Measurements from ENCODE around the gene TIE1. TPM values are rescaled to one million over a fixed set of nuclear protein-coding genes. Genes with fewer than 3 reads are reported as not detected.
A peak's percentile ranks its signal among the peaks of the same experiment; 100 is the strongest.

The TIE1 gene
- polyA plus RNA-seq, 2 donors, result 4.2 to 4.7 TPM

DNA sequence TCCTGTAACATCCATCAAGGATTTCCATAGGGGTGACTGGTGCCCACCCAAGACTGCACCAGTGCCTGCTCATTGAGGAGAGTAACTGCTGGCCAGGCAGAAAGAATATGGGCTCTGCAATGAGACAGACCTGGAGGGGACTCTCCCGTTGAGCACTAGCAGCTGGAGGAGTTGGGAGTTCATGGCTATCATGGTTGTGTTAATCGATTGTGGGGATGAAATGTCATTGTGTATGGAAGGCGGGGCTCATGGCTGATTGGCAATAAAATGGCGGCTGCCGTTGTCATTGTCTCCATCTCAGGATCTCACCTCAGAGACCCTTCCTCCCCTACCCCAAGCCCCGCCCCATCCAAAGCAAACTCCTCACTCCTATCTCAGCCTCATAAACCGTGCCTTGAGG lies 27.1 kb upstream of the TIE1 start:
- no peaks in the 10 kb centered on the region for H3K27me3 ChIP-seq (ENCODE audit: control insufficient read depth in 1 of 2, insufficient read depth in 2 of 2, low read length in 2 of 2)
- peaks cover 5 to 19% of the 10 kb centered on the region in 2 donors for H3K4me1 ChIP-seq (ENCODE audit: control insufficient read depth in 2 of 2, insufficient read depth in 2 of 2, low read length in 1 of 2)
- H3K4me3 ChIP-seq (ENCODE audit: low read depth in 1 of 2, low read length in 2 of 2), result no peak overlapping the region
- peak overlapping the region; percentile 21 to 81 for H3K27ac ChIP-seq (ENCODE audit: low read depth in 2 of 2, low read length in 1 of 2)
- H3K36me3 ChIP-seq (ENCODE audit: control insufficient read depth in 2 of 2, insufficient read depth in 2 of 2, low read length in 1 of 2), result no peaks in the 10 kb centered on the region
- WGBS, 2 donors, result 93 to 94% methylated on average over 7 of the region's 7 CpGs
- no peaks in the 10 kb centered on the region for H3K9me3 ChIP-seq (ENCODE audit: control insufficient read depth in 2 of 2, insufficient read depth in 1 of 2, low read depth in 1 of 2, low read length in 1 of 2)

DNA sequence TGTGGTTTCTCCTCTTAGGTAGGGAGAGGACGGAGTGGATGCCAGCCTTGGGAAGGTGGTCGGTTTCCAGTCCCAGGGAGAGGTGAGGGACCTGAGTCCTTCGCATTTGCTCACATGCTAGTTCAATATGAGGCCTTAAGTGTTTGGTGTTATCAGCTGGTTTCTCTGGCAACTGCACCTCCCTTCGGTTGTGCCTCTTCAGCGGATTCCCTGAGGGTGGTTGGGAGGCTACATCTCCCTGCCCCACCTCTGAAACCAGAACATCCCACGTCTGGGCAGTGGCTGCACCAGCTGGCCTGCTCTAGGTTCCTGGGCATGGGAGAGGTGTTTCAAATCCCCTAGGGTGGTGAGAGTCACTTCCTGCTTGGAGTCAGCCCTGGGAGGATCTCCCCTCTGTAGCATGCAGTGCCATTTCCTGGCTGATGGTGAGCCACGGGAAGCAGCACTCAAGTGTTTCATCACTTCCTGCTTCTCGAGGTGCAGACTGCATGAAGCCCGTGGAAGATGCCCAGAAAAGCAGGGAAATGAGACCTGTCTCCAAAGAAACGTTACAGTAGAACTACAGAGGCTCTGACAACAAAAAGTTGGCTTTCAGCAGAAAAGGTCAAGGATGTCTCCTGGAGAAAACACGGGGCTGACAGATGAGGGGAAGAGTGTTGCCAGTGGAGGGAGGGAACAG lies 26.5 kb upstream of the TIE1 start:
- no peaks in the 10 kb centered on the region for H3K27me3 ChIP-seq (ENCODE audit: control insufficient read depth in 1 of 2, insufficient read depth in 2 of 2, low read length in 2 of 2)
- H3K4me3 ChIP-seq (ENCODE audit: low read depth in 1 of 2, low read length in 2 of 2), result no peak overlapping the region
- WGBS, 2 donors, result 44 to 49% methylated on average over 11 of the region's 11 CpGs
- peaks cover 5 to 19% of the 10 kb centered on the region in 2 donors for H3K4me1 ChIP-seq (ENCODE audit: control insufficient read depth in 2 of 2, insufficient read depth in 2 of 2, low read length in 1 of 2)
- no peaks in the 10 kb centered on the region for H3K9me3 ChIP-seq (ENCODE audit: control insufficient read depth in 2 of 2, insufficient read depth in 1 of 2, low read depth in 1 of 2, low read length in 1 of 2)
- H3K36me3 ChIP-seq (ENCODE audit: control insufficient read depth in 2 of 2, insufficient read depth in 2 of 2, low read length in 1 of 2), result no peaks in the 10 kb centered on the region
- peak overlapping the region; percentile 21 to 81 for H3K27ac ChIP-seq (ENCODE audit: low read depth in 2 of 2, low read length in 1 of 2)

DNA sequence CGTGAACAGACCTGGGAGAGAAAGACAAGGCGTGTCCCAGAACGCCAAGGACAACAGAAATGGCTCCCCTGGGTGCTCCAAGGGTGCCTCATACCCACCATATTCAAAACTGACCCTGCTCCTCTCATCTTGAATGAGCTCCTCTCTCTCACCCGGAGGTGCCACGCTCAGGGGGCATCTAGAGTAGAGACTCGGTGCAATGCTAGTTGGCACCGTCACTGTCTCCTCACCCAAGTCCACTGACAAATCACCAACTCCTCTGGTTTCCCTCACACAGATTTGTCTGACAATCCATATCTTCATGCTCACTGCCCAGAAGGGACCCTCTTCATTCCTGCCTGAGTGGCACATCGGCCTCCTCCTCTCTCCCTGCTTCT lies 26.0 kb upstream of the TIE1 start:
- Histone ChIP-seq H3K27me3 (ENCODE audit: control insufficient read depth in 1 of 2, insufficient read depth in 2 of 2, low read length in 2 of 2) (no peaks in the 10 kb centered on the region), H3K4me1 (ENCODE audit: control insufficient read depth in 2 of 2, insufficient read depth in 2 of 2, low read length in 1 of 2) (peaks cover 5 to 19% of the 10 kb centered on the region in 2 donors), H3K9me3 (ENCODE audit: control insufficient read depth in 2 of 2, insufficient read depth in 1 of 2, low read depth in 1 of 2, low read length in 1 of 2) (no peaks in the 10 kb centered on the region), H3K36me3 (ENCODE audit: control insufficient read depth in 2 of 2, insufficient read depth in 2 of 2, low read length in 1 of 2) (no peaks in the 10 kb centered on the region), H3K4me3 (ENCODE audit: low read depth in 1 of 2, low read length in 2 of 2) (no peak overlapping the region), H3K27ac (ENCODE audit: low read depth in 2 of 2, low read length in 1 of 2) (peak overlapping the region in 1 of 2 donors; percentile 81)
- WGBS, 2 donors, result 75 to 88% methylated on average over 8 of the region's 8 CpGs

DNA sequence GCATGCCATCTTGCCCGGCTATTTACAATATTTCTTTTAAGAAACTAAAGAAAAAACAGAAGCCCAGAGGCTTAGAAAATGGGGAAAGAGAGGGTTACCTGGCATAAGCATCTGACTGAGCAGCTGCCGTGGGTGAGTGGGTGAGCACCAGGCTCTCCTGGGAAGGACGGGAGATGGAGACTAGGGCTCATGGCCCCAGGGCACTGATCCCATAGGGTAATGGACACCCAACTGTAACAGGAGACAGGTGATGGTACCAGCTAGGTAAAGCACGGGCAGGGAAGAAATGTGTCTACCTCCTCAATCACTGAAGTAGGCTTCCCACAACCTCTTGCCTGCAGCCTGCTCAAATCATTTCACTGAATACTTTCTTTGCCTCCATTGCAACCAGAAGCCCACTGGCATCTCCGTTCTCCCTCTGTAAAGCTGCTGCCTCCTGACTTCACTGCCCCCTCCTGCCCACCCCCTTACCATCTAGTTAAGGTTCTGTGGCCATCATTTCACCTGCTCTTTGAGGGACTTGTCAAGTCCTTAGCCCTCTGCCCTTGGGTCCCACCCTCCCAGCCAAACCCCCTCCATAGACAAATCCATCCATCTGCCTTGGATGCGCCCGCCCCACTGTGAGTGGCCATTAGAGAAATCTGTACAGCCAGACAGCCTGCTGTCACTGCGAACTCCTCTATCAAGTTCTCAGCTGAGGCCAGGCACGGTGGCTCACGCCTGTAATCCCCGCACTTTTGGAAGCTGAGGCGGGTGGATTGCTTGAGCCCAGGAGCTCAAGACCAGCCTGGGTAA lies 24.8 kb upstream of the TIE1 start:
- WGBS, 2 donors, result 75 to 77% methylated on average over 12 of the region's 12 CpGs
- Histone ChIP-seq H3K36me3 (ENCODE audit: control insufficient read depth in 2 of 2, insufficient read depth in 2 of 2, low read length in 1 of 2) (no peaks in the 10 kb centered on the region), H3K27me3 (ENCODE audit: control insufficient read depth in 1 of 2, insufficient read depth in 2 of 2, low read length in 2 of 2) (no peaks in the 10 kb centered on the region), H3K9me3 (ENCODE audit: control insufficient read depth in 2 of 2, insufficient read depth in 1 of 2, low read depth in 1 of 2, low read length in 1 of 2) (no peaks in the 10 kb centered on the region), H3K27ac (ENCODE audit: low read depth in 2 of 2, low read length in 1 of 2) (no peak overlapping the region), H3K4me3 (ENCODE audit: low read depth in 1 of 2, low read length in 2 of 2) (no peak overlapping the region), H3K4me1 (ENCODE audit: control insufficient read depth in 2 of 2, insufficient read depth in 2 of 2, low read length in 1 of 2) (peaks cover 2 to 15% of the 10 kb centered on the region in 2 donors)

DNA sequence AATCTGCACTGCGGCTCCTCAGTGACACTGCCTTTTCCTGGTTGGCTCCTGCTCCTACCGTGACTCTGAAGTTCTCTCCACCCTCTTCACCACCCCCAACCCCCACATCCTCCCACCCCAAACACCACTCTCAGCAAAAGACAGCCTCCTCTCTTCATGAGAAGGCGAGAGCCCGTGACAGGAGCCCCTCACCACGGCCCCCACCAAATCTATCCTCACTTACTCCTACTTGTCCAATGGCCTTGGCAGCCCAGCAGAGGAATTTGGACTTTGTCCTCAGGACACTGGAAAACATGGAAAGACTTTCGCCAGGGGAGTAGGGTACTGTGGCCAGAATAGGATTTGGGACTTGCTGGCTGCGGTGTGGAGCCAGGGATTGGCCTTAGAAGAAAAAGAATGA lies 24.1 kb upstream of the TIE1 start:
- Histone ChIP-seq H3K9me3 (ENCODE audit: control insufficient read depth in 2 of 2, insufficient read depth in 1 of 2, low read depth in 1 of 2, low read length in 1 of 2) (no peaks in the 10 kb centered on the region), H3K4me3 (ENCODE audit: low read depth in 1 of 2, low read length in 2 of 2) (no peak overlapping the region), H3K27me3 (ENCODE audit: control insufficient read depth in 1 of 2, insufficient read depth in 2 of 2, low read length in 2 of 2) (no peaks in the 10 kb centered on the region), H3K4me1 (ENCODE audit: control insufficient read depth in 2 of 2, insufficient read depth in 2 of 2, low read length in 1 of 2) (peaks cover 0 to 12% of the 10 kb centered on the region in 2 donors), H3K27ac (ENCODE audit: low read depth in 2 of 2, low read length in 1 of 2) (no peak overlapping the region), H3K36me3 (ENCODE audit: control insufficient read depth in 2 of 2, insufficient read depth in 2 of 2, low read length in 1 of 2) (no peaks in the 10 kb centered on the region)
- 55 to 57% methylated on average over 7 of the region's 7 CpGs for WGBS, 2 donors

DNA sequence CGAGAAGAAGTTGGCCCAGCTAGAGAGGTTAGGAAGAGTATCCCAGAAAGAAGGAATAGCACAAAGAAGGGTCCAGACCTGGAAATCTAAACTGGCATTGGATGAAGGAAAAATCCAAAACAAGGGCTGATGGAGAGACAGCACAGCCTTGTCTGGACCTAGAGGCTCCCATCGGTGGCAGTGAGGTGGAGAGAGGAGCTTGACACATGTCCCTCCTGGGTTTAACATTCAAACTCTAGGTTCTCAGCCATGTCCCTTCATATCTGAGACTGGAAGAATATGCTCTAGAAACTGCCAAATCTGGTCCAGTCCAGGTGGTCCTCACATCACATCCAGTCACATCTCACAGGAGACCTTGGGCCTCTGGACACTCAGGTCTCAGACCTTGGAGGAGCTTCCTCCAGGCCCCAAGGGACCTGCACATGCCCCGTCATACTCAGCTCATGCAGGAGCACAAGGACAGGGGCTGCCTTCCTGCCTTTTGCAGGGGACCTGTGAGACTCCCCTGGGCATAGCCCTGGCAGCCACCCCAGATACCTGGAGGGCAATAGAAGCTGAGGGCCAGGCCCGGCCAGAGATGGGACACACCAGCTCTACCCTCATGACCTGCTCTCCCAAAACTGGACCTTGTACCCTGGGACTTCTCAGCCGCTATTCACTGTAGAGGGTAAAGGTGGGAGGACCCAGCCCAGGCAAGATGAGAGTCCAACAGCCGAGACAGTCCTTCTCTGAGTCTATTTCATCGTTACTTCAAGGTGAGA lies 23.5 kb upstream of the TIE1 start:
- H3K9me3 ChIP-seq (ENCODE audit: control insufficient read depth in 2 of 2, insufficient read depth in 1 of 2, low read depth in 1 of 2, low read length in 1 of 2), result no peaks in the 10 kb centered on the region
- no peak overlapping the region for H3K27ac ChIP-seq (ENCODE audit: low read depth in 2 of 2, low read length in 1 of 2)
- WGBS, 2 donors, result 81 to 90% methylated on average over 7 of the region's 7 CpGs
- no peaks in the 10 kb centered on the region for H3K36me3 ChIP-seq (ENCODE audit: control insufficient read depth in 2 of 2, insufficient read depth in 2 of 2, low read length in 1 of 2)
- H3K27me3 ChIP-seq (ENCODE audit: control insufficient read depth in 1 of 2, insufficient read depth in 2 of 2, low read length in 2 of 2), result no peaks in the 10 kb centered on the region
- H3K4me1 ChIP-seq (ENCODE audit: control insufficient read depth in 2 of 2, insufficient read depth in 2 of 2, low read length in 1 of 2), result peaks cover 0 to 7% of the 10 kb centered on the region in 2 donors
- no peak overlapping the region for H3K4me3 ChIP-seq (ENCODE audit: low read depth in 1 of 2, low read length in 2 of 2)

DNA sequence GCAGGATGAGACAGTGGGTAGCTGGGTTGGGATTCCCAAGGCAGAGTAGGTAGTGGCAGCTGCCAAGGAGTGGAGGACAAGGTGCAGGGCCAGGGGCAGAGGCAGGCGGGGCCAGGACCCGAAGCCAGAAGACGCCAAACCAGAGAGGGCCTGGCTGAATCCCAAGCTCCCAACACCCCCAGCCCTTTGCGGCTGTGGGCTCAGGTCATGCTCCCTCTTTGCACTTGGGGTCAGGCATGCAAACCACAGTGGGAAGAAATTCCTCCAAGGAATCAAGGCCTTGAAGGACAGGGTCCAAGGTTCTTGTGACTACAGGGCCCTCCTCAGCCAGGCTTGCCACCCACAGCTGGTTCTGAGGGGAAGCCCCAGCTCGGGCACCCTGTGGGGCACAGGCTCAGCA lies 21.6 kb upstream of the TIE1 start:
- WGBS, 2 donors, result 86 to 94% methylated on average over 5 of the region's 5 CpGs
- Histone ChIP-seq H3K4me1 (ENCODE audit: control insufficient read depth in 2 of 2, insufficient read depth in 2 of 2, low read length in 1 of 2) (peaks cover 0 to 5% of the 10 kb centered on the region in 2 donors), H3K9me3 (ENCODE audit: control insufficient read depth in 2 of 2, insufficient read depth in 1 of 2, low read depth in 1 of 2, low read length in 1 of 2) (no peaks in the 10 kb centered on the region), H3K4me3 (ENCODE audit: low read depth in 1 of 2, low read length in 2 of 2) (no peak overlapping the region), H3K36me3 (ENCODE audit: control insufficient read depth in 2 of 2, insufficient read depth in 2 of 2, low read length in 1 of 2) (peaks cover 0 to 2% of the 10 kb centered on the region in 2 donors), H3K27ac (ENCODE audit: low read depth in 2 of 2, low read length in 1 of 2) (no peak overlapping the region), H3K27me3 (ENCODE audit: control insufficient read depth in 1 of 2, insufficient read depth in 2 of 2, low read length in 2 of 2) (no peaks in the 10 kb centered on the region)

DNA sequence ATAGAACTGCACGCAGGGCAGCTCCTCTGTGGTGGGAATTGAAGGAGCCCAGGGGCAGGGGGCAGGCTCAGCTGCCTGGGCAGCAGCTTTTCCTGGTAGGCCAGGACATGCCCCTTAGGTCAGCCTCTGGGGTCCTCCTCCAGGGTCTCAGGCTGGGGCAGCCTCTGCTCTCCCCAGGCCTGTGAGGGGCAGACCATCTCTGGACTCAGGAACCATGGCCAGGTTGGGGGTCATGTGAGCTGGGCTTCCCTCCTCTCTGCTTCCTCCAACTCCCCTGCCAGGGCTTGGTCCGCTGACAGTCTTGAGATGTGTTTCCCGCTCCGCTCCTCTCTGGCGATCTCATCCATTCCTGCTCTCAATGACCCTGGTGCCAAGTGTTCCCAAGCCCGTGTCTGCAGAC lies 21.1 kb upstream of the TIE1 start:
- Histone ChIP-seq H3K9me3 (ENCODE audit: control insufficient read depth in 2 of 2, insufficient read depth in 1 of 2, low read depth in 1 of 2, low read length in 1 of 2) (no peaks in the 10 kb centered on the region), H3K27ac (ENCODE audit: low read depth in 2 of 2, low read length in 1 of 2) (no peak overlapping the region), H3K27me3 (ENCODE audit: control insufficient read depth in 1 of 2, insufficient read depth in 2 of 2, low read length in 2 of 2) (no peaks in the 10 kb centered on the region), H3K4me1 (ENCODE audit: control insufficient read depth in 2 of 2, insufficient read depth in 2 of 2, low read length in 1 of 2) (peaks cover 0 to 4% of the 10 kb centered on the region in 2 donors), H3K4me3 (ENCODE audit: low read depth in 1 of 2, low read length in 2 of 2) (no peak overlapping the region), H3K36me3 (ENCODE audit: control insufficient read depth in 2 of 2, insufficient read depth in 2 of 2, low read length in 1 of 2) (peaks cover 0 to 2% of the 10 kb centered on the region in 2 donors)
- 92 to 93% methylated on average over 4 to 6 of the region's 6 CpGs for WGBS, 2 donors

DNA sequence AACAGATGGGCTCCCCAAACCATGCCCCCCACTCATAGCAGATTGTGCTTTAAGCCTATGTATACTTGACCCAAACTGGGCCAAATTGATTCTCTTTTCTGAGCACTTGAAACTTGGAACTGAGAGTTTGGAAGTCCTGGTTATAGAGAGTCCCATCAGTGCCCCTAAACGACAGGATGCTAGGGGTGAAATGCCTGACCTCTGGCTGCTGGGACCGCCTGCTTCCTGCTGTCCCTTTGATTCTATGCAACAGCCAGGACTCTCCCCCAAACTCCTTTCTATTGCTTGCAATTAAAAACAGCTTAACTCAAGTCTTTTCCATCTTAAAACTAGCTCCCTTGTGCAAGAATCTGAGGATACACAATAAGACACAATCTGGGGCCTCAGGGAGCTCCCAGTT lies 20.1 kb upstream of the TIE1 start:
- H3K9me3 ChIP-seq (ENCODE audit: control insufficient read depth in 2 of 2, insufficient read depth in 1 of 2, low read depth in 1 of 2, low read length in 1 of 2), result no peaks in the 10 kb centered on the region

More for the DNA sequence above, 20.1 kb upstream of the TIE1 start:
- WGBS, 2 donors, result 50 to 65% methylated on average over 2 of the region's 2 CpGs
- Histone ChIP-seq H3K27ac (ENCODE audit: low read depth in 2 of 2, low read length in 1 of 2) (no peak overlapping the region), H3K27me3 (ENCODE audit: control insufficient read depth in 1 of 2, insufficient read depth in 2 of 2, low read length in 2 of 2) (no peaks in the 10 kb centered on the region), H3K4me1 (ENCODE audit: control insufficient read depth in 2 of 2, insufficient read depth in 2 of 2, low read length in 1 of 2) (peaks cover 0 to 7% of the 10 kb centered on the region in 2 donors), H3K4me3 (ENCODE audit: low read depth in 1 of 2, low read length in 2 of 2) (no peak overlapping the region), H3K36me3 (ENCODE audit: control insufficient read depth in 2 of 2, insufficient read depth in 2 of 2, low read length in 1 of 2) (peaks cover 0 to 2% of the 10 kb centered on the region in 2 donors)
